Caki2 (cell line): ENCODE data around the gene AIM2. TPM values are rescaled to one million over a fixed set of nuclear protein-coding genes. Genes with fewer than 3 reads are reported as not detected.
"Not testable (repeated sequence)": the region's sequence is repeated elsewhere in the genome, so short reads cannot be mapped to it uniquely, and the experiment has no call there.

Experiments used
- DNase-seq: peaks from one replicate; pipeline ENCODE4 v3.0.0-alpha.2; 2015; ENCODE audit warnings: low read depth
- in situ Hi-C: cut with HindIII; loops from 2 replicates; pipeline ENCODE4 v1.10.0; 2016; ENCODE audit warnings: low sequenced_read_pairs, low pct_unique_long_range_greater_than_20kb, mixed read lengths
- total RNA-seq: library from RNA; depleted of rRNA; stranded (reverse); fragments of >200 nt; shearing (Covaris generic); gene quantifications from 2 replicates; pipeline ENCODE4 v1.2.3, GENCODE V29; 2014; ENCODE audit warnings: low replicate concordance

The AIM2 gene
- total RNA-seq, 1 experiment from 2014 or later, result not detected

DNA sequence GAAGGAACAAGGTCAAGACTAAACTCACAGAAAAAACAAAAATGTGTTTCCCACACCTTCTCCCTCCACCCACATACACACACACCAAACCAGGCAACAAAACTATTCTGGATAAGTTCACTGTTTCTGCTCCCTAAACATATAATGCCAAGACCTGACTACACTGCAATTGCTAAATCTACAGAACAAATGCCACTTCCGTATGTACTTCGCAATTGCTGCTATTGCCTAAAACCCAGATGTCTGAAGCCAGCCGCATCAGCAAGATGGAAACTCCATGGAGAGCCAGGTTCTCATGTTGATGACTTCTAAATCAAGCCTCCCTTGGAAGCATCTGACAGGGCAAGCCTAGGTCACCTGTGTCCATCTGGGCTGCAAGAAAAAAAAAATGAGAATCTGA, 8.3 kb upstream of the AIM2 start:
- no peak for DNase-seq
- in situ Hi-C loops, result no loop called here

DNA sequence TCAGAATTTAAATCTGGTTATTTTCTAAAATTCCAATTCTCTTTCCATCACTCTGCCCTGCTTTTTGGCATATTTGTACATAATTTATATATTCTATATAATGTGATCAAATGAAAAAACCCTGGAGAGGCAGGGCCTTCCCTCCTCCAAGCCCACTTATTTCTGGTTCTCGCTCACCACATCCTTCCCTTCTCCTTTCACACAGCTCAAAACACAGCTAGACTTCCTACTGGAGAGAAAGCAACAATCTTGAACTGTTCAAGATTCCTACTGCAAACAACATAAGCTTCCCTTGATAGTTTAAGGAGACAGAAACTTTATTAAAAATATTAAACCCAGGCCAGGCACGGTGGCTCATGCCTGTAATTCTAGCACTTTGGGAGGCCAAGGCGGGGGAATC, 7.6 kb upstream of the AIM2 start:
- in situ Hi-C loops, result no loop called here
- DNase-seq, result no peak

DNA sequence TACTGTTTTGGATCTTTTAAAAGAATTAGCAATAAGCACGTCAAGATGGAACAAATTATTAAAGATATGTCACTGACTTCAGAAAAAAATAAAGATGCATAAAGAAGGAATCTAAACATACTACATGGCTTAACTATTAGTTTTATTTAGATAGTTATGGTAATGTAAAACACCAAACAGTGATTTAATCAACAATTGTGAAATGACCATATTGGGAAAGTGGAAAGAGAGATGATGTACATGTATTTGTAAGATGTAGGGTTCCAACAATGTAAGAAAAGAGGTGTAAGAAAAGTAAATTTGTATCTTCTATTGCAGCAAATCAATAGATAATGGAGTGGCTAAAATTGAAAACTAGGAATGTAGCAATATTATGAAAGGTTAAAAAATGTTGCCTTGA, 6.4 kb upstream of the AIM2 start:
- in situ Hi-C loops, result no loop called here

DNA sequence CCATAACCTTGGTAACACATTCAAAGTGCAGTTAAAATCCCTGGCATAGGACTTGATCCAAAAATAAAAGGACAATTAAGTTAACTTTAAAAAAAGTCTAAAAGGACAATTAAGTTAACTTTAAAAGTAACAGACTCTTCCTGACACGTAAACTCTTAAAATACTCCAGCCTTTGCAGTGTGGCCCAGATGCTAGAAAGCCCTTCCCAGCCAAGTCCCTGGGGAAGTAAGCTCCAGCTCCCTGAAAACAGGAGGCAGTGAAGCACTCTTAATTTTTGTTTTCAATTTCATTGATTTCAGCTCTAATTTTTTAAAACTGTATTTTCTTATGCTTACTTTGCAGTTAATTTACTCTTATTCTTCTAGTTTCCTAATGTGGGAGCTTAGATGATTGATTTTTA, 5.1 kb upstream of the AIM2 start:
- in situ Hi-C loops, result no loop called here

More for the DNA sequence above, 6.4 kb upstream of the AIM2 start:
- DNase-seq, result no peak

DNA sequence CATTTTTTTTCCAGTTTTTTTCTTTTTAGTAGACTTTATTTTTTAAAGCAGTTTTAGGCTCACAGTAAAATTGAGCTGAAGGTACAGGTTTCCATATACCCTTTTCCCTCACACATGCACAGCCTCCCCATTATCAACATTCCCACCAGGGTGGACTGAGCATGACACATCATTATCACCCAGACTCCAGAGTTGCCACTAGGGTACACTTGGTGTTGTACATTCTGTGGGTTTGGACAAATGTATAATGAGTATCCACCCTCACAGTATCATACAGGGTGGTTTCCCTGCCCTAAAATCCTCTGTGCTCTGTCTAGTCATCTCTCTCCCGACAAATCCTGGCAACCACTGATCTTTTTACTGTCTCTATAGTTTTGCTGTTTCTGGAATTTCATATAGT, 3.0 kb upstream of the AIM2 start:
- in situ Hi-C loops, result loop anchor here (10.0 kb wide), 1 partner anchor 905 kb away; no protein-coding TSS in a partner anchor
- no peak for DNase-seq

More for the DNA sequence above, 5.1 kb upstream of the AIM2 start:
- no peak for DNase-seq

DNA sequence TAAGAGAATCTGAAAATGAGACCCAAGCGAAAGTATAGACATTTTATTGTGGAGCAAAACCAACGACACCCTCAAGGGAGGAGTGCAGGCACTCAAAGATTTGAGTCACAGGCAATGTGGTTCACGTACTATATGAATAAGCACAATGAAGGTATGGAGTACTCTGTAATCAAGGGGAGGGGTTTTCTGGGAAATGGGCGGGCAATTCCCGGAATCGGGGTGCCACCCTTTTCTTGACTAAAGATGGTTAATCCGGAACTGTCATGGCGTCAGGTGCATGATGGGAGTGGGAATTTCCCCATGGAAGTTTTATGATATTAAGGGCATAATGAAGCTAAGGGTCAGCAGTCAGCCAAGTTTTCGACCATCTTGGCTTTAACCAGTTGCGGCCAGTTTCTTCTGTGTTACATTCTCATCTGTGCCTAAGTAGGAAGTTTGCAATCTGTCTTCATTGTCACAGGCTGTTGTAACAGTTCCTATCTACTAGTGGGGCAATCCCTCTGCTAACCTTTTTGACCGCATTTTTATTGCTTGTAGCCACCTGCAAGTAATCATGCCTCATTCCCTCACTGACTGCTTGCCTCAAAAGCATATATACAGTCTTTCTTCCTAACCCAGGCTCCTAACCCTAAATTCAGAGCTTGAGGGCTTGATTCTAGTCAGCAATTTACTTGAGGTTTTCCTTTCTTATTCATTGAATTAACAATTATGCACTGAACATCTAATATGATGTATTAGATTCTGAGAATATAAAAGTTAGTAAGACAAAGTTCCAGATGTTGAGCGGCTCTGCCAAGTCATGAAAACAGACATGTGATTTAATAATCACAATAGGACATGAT, 775 bp upstream of the AIM2 start:
- no peak for DNase-seq
- in situ Hi-C loops, result loop anchor here (10.0 kb wide), 1 partner anchor 903 kb away; no protein-coding TSS in a partner anchor

DNA sequence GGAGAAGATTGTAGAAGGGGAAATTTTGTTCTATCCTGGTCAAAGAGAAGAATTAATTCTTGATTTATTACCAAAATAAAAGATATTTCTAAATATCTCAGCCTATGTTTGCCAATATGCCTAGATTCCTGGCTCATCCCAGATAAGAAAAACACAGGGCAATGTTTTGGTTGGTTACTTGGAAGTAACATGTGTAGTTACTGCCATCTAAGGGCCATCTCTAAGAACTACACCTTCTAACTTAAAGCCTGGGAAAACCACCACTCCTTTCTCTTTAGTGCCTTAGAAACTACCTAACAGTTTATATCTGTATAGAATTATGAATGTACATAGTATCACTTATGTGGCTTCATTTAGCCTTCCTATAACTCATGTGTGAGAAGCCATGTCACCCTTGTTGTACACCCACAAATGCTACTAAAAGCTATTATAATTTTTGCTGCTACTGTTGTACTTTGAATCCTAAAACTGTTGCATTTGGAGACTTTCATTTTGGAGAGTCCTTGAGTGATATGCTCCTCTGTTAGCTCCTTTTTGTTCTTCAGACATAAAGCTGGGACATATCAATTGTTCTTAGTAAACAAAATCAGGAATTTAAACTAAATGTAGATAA, 4.5 kb downstream of the AIM2 start:
- in situ Hi-C loops, result loop anchor here (10.0 kb wide), 1 partner anchor 897 kb away; no protein-coding TSS in a partner anchor

DNA sequence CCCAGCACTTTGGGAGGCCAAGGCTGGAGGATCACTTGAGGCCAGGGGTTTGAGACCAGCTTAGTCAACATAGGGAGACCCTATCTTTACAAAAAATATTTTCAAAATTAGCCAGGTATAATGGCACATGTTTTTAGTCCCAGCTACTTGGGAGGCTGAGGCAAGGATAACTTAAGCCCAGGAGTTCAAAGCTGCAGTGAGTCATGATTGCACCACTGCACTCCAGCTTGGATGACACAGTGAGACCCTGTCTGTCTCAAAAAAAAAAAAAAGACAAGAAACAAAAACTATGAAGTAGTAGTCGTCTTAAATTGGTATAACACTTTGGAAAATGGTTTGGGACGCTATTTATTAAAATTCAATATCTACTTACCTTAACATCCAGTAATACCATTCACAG, 7.7 kb downstream of the AIM2 start:
- no peak for DNase-seq
- in situ Hi-C loops, result no loop called here

More for the DNA sequence above, 4.5 kb downstream of the AIM2 start:
- peak; percentile 27 for DNase-seq

DNA sequence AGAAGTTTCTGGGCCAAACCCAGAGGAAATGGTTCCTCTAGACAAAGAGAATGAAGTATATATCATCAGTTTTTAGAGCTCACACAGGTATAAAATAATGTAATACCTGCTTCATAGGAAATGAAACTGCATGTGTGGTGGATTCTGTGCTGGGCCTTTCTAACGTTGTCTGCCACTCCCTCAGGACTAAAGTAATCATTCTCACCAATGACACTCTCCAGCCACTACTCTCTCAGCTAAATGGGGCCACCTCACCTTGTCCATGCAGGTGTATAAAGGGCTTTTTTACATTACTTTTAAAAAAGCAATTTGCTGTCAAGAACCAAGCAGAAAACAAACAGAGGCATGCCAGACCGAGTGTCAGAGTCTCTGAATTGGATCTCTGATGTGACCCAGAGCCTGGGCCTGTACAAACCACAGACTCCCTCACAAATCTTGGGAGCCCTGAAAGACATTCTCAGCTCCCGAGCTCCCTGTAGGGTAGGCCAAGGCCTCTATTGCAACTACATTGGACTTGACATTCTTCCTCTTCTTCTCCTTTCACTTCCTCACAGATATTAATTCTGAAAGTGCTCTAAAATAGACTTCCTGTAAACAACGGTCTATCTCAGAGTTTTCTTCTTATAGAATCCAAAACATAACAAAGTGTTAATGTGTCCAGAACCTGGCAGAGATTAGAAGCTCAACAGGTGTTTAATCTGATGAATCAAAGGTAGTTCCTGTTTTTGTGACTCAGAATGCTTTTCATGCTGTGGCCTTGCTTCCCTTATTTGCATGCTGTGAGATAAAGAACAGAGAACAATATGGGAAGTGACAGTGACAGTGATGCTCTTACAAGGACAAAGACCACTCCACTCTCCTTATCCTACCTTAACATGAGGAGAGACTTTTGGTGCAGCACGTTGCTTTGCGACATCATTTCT, 8.6 kb downstream of the AIM2 start:
- no peak for DNase-seq
- in situ Hi-C loops, result no loop called here

DNA sequence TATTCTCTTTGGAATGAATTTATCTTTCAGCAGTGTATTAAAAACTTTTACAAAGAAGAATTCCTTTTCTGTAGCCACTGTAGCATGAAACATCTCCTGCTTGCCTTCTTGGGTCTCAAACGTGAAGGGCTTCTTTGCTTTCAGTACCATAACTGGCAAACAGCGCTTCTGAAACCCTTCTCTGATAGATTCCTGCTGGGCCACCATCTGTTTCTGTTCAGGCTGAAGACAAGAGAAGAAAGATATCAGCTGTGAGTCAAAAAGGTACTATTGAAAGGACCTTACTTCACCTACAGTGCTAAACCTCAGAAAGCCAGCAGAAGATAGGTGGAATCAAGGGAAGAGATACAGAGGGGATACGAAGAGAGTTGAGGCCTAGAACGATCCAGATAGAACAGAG, 10.5 kb downstream of the AIM2 start:
- in situ Hi-C loops, result no loop called here
- DNase-seq, result no peak

DNA sequence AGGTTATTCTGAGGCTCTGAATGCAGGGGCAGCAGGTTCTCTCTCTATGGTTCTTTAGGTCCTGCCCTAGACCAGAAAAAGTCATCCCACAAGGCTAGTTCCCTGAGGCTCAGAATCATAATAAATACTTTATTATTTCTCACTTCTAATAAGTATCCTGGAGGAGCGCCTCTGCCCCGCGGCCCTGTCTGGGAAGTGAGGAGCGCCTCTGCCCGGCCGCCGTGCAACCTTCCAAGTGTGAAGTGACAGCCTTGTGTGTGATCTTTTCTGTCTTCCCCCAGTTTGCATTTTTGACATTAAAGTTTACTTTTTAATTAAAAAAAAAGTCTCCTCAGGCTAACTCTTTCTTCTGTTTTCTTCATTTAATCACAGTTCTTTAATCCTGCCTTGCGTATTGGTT, 11.5 kb downstream of the AIM2 start:
- in situ Hi-C loops, result no loop called here
- no peak for DNase-seq

DNA sequence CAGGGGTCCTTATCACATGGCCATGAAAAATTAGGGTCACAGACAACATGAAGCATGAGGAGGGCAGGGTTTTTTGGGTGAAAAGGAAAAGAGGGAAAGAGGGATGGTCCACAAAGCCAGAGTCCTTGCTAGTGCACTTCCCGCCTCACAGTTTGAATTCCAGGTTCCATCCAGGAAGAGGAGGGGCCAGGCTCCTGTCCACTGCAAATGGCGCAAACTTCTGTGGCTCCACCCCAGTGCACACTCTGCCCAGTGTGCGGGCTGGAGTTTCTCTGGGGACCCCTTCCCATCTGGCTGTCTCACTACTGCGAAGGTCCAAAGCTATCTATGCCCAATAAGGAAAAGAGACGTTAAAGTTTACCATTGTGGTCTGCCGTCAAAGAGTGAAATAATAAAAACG, 17.8 kb downstream of the AIM2 start:
- no peak for DNase-seq
- in situ Hi-C loops, result no loop called here

DNA sequence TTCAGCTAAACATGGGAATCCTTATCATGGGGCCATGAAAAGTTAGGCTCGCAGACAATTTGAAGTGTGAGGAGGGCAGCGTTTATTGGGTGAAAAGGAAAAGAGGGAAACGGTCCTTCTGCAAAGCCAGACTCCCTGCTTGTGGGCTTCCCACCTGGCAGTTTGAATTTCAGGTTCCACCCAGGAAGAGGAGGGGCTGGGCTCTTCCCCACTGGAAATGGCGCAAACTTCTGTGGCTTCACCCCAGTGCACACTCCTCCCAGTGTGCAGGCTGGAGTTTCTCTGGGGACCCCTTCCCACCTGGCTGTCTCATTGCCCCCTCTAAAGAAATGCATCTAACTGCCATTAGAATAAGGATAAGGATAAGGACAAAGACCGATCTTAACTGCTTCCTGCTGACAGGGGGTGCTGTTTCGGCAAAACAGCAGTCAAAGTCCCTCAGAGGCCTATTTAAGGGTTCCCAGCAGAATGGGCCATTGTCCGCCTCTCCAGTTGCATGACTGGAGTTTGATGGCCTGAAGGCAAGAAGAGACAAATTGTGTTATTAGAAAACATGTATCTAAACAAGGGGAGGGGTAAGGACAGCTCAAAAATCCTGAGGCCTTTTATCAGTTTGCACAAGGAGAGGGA, 20.4 kb downstream of the AIM2 start:
- DNase-seq, result no peak
- in situ Hi-C loops, result no loop called here

DNA sequence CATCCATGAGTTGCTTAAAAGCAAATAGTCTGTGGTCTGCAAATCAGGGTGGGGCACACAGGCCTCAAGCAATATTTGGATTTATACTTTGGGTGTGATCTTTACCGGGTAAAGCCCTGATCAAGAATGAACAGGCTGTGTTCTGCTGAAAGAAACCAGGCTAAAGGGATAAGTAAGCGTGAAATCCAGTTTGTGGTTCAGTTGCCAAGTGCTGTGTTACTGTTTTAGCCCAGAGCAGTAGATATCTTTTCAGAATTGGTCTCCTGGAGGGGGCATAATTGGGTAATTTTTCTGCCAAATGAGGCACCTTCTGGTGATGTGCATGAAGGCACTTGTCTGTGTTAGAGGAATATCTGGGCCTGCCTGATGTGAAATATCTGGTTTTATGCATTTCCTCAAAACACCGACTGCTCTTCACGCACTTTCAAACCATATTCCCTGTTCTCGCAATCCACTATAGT, 21.4 kb downstream of the AIM2 start:
- in situ Hi-C loops, result no loop called here

DNA sequence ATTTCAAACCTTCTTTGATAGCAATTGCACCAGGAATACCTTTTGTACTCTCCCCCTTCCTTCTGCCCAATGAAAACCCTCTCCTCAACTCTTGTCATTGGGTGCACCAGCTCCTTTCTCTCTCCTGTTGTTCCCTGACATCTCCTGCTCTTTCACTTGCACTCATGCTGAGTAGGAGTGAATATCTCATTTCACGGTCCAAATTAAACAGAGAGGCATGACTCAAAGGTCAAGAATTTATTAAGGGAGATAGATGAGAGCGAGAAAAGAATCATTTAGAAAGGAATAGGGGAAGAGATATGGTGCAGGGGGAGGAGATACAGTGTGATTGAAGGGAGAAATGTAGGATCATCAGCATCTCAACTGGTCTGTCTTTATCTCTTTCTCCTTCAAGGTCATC, 22.1 kb downstream of the AIM2 start:
- in situ Hi-C loops, result no loop called here
- DNase-seq, result peak; percentile 18

More for the DNA sequence above, 21.4 kb downstream of the AIM2 start:
- DNase-seq, result no peak

DNA sequence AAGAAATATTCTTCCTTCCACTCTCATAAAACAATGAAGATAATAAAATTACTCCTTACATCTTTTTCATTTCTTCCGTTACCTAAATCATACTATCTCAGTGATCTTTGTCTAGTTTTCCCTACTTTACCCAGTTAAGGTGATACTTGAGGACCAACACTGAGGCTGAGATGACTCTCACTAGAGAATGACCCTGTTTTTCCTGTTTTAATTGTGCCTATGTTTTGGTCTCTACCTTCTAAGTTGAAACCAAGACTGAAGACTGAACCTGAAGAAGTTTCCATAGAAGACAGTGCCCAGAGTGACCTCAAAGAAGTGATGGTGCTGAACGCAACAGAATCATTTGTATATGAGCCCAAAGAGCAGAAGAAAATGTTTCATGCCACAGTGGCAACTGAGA, 25.1 kb downstream of the AIM2 start:
- in situ Hi-C loops, result no loop called here
- DNase-seq, result no peak

DNA sequence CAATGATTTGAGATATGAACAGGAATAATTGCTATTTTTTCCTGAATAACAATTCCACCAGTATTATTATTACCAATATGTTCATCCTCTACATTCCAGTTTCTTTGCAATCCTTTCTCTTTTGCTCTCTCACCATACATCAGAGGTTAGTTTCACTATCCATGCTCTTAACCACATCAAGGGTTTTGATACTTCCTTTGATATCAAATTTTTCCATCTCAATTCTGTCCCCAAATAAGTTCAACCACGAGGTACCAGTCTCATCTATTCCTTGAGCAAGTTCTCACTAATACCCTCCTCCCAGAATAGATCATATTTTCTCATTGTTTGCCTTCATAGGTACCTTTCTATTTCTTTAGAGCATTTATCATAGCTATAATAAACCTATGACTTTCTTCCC, 30.1 kb downstream of the AIM2 start:
- DNase-seq, in situ Hi-C loops: not testable (repeated sequence)
